ENCODE measurements around the gene NME9. TPM values are rescaled to one million over a fixed set of nuclear protein-coding genes. Genes with fewer than 3 reads are reported as not detected.

Gene NME9
- total and polyA plus RNA-seq, 8 donors: 0.47 to 3.5 (median 0.85) TPM

DNA sequence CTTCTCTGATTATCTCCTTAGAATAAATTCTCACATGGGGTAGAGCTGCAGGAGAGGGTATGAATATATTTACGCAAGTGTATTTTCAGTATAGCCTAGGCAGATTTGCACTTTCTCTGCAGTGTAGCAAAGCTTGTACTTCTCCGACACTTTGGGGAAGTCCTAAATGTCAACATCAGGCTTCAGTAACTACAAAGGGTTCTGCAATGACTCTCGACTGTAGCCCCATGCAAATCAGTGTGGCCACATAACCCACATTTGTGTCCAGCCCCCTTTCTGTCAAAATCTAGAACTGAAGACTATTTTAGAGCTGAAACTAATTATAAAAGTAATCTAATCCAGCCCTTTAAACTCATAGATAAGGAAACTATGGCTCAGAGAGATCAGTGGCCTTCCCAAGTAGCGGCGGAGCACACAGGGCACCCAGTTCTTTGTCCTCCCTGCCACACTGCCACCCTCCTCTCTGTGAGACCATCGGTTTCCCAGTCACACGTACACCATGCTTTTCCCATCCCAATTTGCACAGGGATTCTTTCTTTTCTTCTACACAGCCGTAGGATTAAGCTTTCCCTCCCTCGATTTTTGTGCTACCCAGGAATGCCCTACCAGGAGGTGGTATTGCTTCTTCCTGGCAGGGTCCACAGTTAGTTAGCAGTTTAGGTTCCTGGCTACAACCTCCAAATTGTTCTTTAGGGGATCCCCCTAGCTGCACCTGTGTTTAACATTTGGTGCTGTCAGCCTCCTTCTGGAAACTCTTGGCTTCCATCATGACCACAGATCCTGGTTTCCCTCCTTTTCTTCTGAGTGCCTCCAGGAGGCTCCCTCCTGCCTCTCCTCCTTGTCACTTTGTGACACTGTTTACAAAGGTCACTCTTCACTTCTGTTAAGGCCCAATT, 41.7 kb upstream of the NME9 start:
- TF ChIP-seq, protein P1, sequence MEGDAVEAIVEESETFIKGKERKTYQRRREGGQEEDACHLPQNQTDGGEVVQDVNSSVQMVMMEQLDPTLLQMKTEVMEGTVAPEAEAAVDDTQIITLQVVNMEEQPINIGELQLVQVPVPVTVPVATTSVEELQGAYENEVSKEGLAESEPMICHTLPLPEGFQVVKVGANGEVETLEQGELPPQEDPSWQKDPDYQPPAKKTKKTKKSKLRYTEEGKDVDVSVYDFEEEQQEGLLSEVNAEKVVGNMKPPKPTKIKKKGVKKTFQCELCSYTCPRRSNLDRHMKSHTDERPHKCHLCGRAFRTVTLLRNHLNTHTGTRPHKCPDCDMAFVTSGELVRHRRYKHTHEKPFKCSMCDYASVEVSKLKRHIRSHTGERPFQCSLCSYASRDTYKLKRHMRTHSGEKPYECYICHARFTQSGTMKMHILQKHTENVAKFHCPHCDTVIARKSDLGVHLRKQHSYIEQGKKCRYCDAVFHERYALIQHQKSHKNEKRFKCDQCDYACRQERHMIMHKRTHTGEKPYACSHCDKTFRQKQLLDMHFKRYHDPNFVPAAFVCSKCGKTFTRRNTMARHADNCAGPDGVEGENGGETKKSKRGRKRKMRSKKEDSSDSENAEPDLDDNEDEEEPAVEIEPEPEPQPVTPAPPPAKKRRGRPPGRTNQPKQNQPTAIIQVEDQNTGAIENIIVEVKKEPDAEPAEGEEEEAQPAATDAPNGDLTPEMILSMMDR (IDR thresholded peaks at IDR 0.05): no peak
- Histone ChIP-seq H3K27me3 (no peaks in the 10 kb centered on the region), H3K4me1 (no peaks in the 10 kb centered on the region), H3K9me3 (no peaks in the 10 kb centered on the region), H3K27ac (no peak overlapping the region), H3K36me3 (no peaks in the 10 kb centered on the region), H3K4me3 (no peak overlapping the region)
- ATAC-seq: peak in 1 of 4 donors; percentile 63
- no peak for DNase-seq
- WGBS, 2 donors: 89 to 94% methylated on average over 9 of the region's 9 CpGs
- FAIRE-seq: no peak
- intact Hi-C loops (cut with DNase I): no loop called here

DNA sequence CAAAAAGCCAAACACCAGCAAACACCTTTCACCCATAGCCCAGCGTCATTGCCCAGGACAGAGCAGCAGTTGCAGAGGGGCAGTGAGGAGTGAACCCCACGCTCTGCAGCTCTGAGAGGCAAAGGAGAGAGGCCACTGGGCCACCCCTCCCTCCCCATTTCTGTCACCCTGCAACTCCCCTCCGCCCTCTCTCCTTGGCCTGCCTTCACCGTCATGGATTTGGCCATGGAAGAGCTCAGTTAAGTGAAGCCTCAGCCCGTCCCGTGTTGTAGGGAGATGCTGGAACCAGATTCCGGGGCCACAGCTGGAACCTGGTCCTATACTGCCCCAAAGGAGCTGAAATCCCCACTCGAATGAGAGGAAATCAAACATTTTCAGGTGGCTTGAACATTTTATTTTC, 40.7 kb upstream of the NME9 start:
- TF ChIP-seq, protein P1 (IDR thresholded peaks at IDR 0.05): no peak
- no peak overlapping the region for H3K27ac ChIP-seq
- H3K27me3 ChIP-seq: no peaks in the 10 kb centered on the region
- no peak for DNase-seq
- FAIRE-seq: no peak
- intact Hi-C loops (cut with DNase I): no loop called here
- no peaks in the 10 kb centered on the region for H3K36me3 ChIP-seq
- H3K4me1 ChIP-seq: no peaks in the 10 kb centered on the region
- no peak for ATAC-seq
- H3K4me3 ChIP-seq: no peak overlapping the region
- no peaks in the 10 kb centered on the region for H3K9me3 ChIP-seq
- 83 to 85% methylated on average over 7 to 8 of the region's 8 CpGs for whole genome bisulfite sequencing, 2 donors

GRCh38 chr3:138369151-138369900, 39.7 kb upstream of the NME9 start:
- no peaks in the 10 kb centered on the region for H3K36me3 ChIP-seq
- H3K27me3 ChIP-seq: no peaks in the 10 kb centered on the region
- DNase-seq: no peak
- H3K27ac ChIP-seq: no peak overlapping the region
- ATAC-seq: no peak
- 91 to 93% methylated on average over 8 of the region's 8 CpGs for WGBS, 2 donors
- no peak overlapping the region for H3K4me3 ChIP-seq
- H3K9me3 ChIP-seq: no peaks in the 10 kb centered on the region
- H3K4me1 ChIP-seq: no peaks in the 10 kb centered on the region
- TF ChIP-seq, protein P1 (IDR thresholded peaks at IDR 0.05): no peak
- no peak for FAIRE-seq
- intact Hi-C loops (cut with DNase I): no loop called here

- WGBS, 2 donors: 68 to 74% methylated on average over 5 of the region's 5 CpGs
- H3K27me3 ChIP-seq: no peaks in the 10 kb centered on the region
- no peak overlapping the region for H3K27ac ChIP-seq
- no peaks in the 10 kb centered on the region for H3K9me3 ChIP-seq
- no peak for FAIRE-seq
- peak in 3 of 4 donors; percentile 41 to 68 (median 41) for ATAC-seq
- no peaks in the 10 kb centered on the region for H3K4me1 ChIP-seq
- DNase-seq: peak in 1 of 6 donors; percentile 52
- H3K36me3 ChIP-seq: no peaks in the 10 kb centered on the region
- TF ChIP-seq, protein P1 (IDR thresholded peaks at IDR 0.05): no peak
- no peak overlapping the region for H3K4me3 ChIP-seq
- intact Hi-C loops (cut with DNase I): no loop called here
Measured at GRCh38 chr3:138367911-138368310, 38.3 kb upstream of the NME9 start.
